Thymus (tissue), 11 donors: ENCODE measurements around the gene DACT3. TPM values are rescaled to one million over a fixed set of nuclear protein-coding genes. Genes with fewer than 3 reads are reported as not detected.
A peak's percentile ranks its signal among the peaks of the same experiment; 100 is the strongest.

Experiments
- DNase-seq, 9 donors: peaks; one replicate each; pipeline ENCODE4 v3.0.0-alpha.2; 2013; ENCODE audit warnings: low spot score in 9 of 9, low read depth in 6 of 9, missing footprints in 1 of 9
- H3K27ac ChIP-seq, 2 donors: one replicate each; pipeline ENCODE4 v1.5.1; 2013; ENCODE audit warnings: control low read depth in 1 of 2, low read depth in 1 of 2, low read length in 1 of 2, mild to moderate bottlenecking in 1 of 2, moderate library complexity in 1 of 2
- H3K27me3 ChIP-seq, 2 donors: one replicate each; pipeline ENCODE4 v1.5.1; 2013; ENCODE audit warnings: low read length in 1 of 2; ENCODE audit not compliant: control insufficient read depth in 2 of 2, insufficient read depth in 1 of 2
- H3K36me3 ChIP-seq, 2 donors: one replicate each; pipeline ENCODE4 v1.5.1; 2013; ENCODE audit warnings: low read length in 1 of 2, mild to moderate bottlenecking in 1 of 2, moderate library complexity in 1 of 2; ENCODE audit not compliant: control insufficient read depth in 2 of 2, insufficient read depth in 2 of 2
- H3K4me1 ChIP-seq, 2 donors: one replicate each; pipeline ENCODE4 v1.5.1; 2013; ENCODE audit warnings: low read length in 2 of 2; ENCODE audit not compliant: control insufficient read depth in 2 of 2, insufficient read depth in 2 of 2
- H3K4me3 ChIP-seq, 2 donors: one replicate each; pipeline ENCODE4 v1.5.1; 2013; ENCODE audit warnings: low read length in 2 of 2, control low read depth in 1 of 2, mild to moderate bottlenecking in 1 of 2
- H3K9me3 ChIP-seq, 2 donors: one replicate each; pipeline ENCODE4 v1.5.1; 2013; ENCODE audit warnings: low read length in 1 of 2, mild to moderate bottlenecking in 1 of 2; ENCODE audit not compliant: control insufficient read depth in 2 of 2, insufficient read depth in 1 of 2
- WGBS: extraction: QIAGEN DNeasy Blood & Tissue Kit; methylation state at CpG from one replicate; pipeline ENCODE4 v1.1.7; 2013; 5-methylcytosine and 5-hydroxymethylcytosine counted together
- polyA plus RNA-seq: library from polyadenylated mRNA; stranded (reverse); fragments of 200-250 nt; gene quantifications from one replicate; pipeline ENCODE4 v1.2.3, GENCODE V29; 2013
- total RNA-seq: library from RNA; stranded (reverse); fragments of 120-200 nt; gene quantifications from one replicate; pipeline ENCODE4 v1.2.4, GENCODE V29; 2013
- donor health status: healthy.

Gene DACT3
- total and polyA plus RNA-seq, 2 donors, result 1.2 to 3.4 TPM

DNA sequence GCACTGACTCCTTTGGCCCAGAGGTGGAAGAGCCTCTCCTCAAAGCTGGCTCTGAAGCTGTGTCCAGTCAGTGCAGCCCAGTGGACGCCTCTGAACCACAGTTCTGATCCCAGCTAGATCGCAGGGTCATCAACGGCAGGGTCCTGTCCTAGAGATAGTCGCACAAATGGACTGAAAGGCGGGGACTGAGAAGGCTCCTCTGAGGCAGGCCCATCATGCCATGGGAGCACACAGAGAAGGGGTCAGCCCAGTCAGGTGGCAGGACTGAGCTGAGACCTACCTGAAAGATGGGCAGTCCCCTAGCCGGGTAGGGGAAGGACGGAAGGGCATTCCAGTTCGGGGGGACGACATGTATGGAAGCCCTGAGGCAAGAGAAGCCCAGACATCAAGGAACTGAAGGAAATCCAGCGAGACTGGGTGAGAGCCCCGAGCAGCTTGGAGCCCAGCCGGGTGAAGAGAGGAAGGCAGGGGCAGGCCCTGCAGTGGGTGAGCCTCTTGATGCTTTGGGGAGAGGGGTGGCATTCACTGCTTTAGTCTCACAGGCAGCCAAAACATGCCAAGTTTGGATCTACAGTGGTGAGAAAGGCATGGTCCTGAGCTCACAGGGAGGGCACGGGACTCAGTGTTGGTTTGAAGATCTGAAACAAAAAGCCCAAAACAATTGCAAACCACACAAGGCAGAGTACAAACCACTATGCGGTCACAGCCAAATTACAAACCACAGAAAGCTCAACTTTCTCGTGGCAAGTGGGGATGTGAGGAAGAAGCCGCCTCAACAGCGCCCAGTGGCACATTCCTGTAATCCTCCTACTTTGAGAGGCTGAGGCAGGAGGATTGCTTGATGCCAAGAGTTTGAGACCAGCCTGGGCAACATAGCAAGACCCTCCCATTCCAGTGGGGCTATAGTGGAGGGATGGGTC is 49.9 kb downstream of the DACT3 start:
- Histone ChIP-seq H3K4me3 (no peak overlapping the region), H3K9me3 (peaks cover 0 to 2% of the 10 kb centered on the region in 2 donors), H3K27me3 (no peaks in the 10 kb centered on the region), H3K36me3 (peaks cover 43 to 46% of the 10 kb centered on the region in 2 donors), H3K27ac (peak overlapping the region; percentile 38 to 67), H3K4me1 (peaks cover 25 to 56% of the 10 kb centered on the region in 2 donors)
- WGBS, result 53% methylated on average over 17 of the region's 17 CpGs
- DNase-seq, result peak in 2 of 9 donors; percentile 55 to 72

GRCh38 chr19:46610413-46610775 is 50.6 kb downstream of the DACT3 start:
- peaks cover 25 to 51% of the 10 kb centered on the region in 2 donors for H3K4me1 ChIP-seq
- WGBS, result 77% methylated on average over 5 of the region's 5 CpGs
- H3K36me3 ChIP-seq, result peaks cover 50 to 53% of the 10 kb centered on the region in 2 donors
- H3K4me3 ChIP-seq, result no peak overlapping the region
- peaks cover 0 to 2% of the 10 kb centered on the region in 2 donors for H3K9me3 ChIP-seq
- no peak for DNase-seq
- H3K27ac ChIP-seq, result no peak overlapping the region
- no peaks in the 10 kb centered on the region for H3K27me3 ChIP-seq

- peaks cover 56 to 59% of the 10 kb centered on the region in 2 donors for H3K36me3 ChIP-seq
- 95% methylated on average over 30 of the region's 30 CpGs for WGBS
- peaks cover 25 to 48% of the 10 kb centered on the region in 2 donors for H3K4me1 ChIP-seq
Observed at GRCh38 chr19:46609511-46610412, 51.2 kb downstream of the DACT3 start.

DNA sequence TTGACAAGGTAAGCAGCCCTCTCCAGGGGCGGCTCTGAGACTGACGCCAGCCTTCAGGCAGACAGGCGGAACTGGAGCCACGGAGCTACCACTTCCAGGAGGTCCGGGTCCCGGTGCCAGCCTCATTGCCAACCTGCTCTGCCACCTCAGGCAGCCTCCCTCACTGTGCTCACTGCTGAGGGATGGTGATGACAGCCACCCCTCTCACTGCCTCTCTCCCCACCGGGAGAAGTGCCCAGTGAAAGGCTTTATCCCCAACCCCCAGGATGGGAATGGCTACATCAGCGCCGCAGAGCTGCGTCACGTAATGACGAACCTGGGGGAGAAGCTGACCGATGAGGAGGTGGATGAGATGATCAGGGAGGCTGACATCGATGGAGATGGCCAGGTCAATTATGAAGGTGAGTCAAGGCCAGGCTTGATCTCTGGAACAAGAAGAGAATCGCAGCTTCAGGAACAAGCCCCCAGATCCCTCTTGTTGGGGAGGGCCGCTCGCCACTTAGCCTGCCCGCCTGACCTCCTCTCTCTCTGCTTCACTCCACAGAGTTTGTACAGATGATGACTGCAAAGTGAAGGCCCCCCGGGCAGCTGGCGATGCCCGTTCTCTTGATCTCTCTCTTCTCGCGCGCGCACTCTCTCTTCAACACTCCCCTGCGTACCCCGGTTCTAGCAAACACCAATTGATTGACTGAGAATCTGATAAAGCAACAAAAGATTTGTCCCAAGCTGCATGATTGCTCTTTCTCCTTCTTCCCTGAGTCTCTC is 52.2 kb downstream of the DACT3 start:
- Histone ChIP-seq H3K9me3 (peaks cover 0 to 2% of the 10 kb centered on the region in 2 donors), H3K27me3 (no peaks in the 10 kb centered on the region), H3K36me3 (peaks cover 57 to 69% of the 10 kb centered on the region in 2 donors), H3K4me1 (peaks cover 22 to 43% of the 10 kb centered on the region in 2 donors), H3K4me3 (no peak overlapping the region), H3K27ac (no peak overlapping the region)
- 99% methylated on average over 27 of the region's 27 CpGs for WGBS
- no peak for DNase-seq

More at GRCh38 chr19:46609511-46610412, 51.2 kb downstream of the DACT3 start:
- H3K27ac ChIP-seq, result no peak overlapping the region
- peaks cover 0 to 2% of the 10 kb centered on the region in 2 donors for H3K9me3 ChIP-seq
- H3K27me3 ChIP-seq, result no peaks in the 10 kb centered on the region
- no peak overlapping the region for H3K4me3 ChIP-seq
- DNase-seq, result no peak

DNA sequence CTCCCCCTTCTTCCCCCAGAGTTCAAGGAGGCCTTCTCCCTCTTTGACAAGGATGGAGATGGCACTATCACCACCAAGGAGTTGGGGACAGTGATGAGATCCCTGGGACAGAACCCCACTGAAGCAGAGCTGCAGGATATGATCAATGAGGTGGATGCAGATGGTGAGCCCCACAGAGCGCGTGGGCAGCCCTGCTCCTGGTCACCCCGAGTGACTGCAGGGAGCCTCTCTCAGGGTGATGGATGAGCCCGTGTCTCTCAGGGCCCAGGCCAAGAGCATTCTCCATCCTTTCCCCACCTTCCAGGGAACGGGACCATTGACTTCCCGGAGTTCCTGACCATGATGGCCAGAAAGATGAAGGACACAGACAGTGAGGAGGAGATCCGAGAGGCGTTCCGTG is 52.8 kb downstream of the DACT3 start:
- H3K4me1 ChIP-seq, result peaks cover 25 to 46% of the 10 kb centered on the region in 2 donors
- 98% methylated on average over 9 of the region's 9 CpGs for WGBS

GRCh38 chr19:46607448-46607841 is 53.5 kb downstream of the DACT3 start:
- 98% methylated on average over 12 of the region's 12 CpGs for WGBS

More for the DNA sequence above, 52.8 kb downstream of the DACT3 start:
- Histone ChIP-seq H3K9me3 (peaks cover 0 to 2% of the 10 kb centered on the region in 2 donors), H3K27ac (no peak overlapping the region), H3K36me3 (peaks cover 57 to 70% of the 10 kb centered on the region in 2 donors), H3K27me3 (no peaks in the 10 kb centered on the region), H3K4me3 (no peak overlapping the region)
- no peak for DNase-seq

DNA sequence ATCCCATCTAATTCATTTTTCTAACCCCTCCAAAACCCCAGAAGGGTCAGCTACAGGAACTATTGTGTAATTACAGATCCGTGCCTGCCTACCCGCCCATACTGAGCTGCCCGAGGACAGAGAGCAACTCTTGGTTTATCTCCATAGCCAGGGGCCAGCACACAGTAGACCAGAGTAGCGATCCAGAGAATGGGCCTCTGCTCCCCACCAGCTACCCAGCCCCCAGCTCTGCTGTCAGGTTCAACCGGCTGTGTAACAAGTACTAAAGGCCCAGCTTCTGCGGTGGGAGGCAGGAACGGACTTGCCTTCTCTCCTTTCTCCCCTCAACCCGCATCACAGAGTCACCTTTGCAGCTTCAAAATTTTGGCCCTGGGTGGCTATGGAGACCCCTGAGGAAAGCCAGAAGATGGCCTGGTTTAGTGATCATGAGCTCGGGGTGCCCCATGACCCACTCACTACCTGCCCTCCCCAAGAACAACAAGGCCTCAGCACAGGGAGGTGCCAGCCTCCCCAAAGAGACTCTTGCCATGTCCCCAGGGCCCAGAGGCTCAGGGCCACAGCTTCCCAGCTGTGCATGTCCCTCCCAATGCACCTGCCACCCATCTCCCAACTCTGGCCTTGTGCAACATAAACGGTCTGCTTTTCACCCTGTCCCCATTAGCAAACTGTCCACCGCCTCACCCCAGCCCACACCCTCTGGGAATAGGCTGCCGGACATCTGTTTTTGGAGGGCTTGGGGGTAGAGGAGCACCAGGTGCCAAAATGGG is 54.1 kb downstream of the DACT3 start:
- Histone ChIP-seq H3K27me3 (no peaks in the 10 kb centered on the region), H3K36me3 (peaks cover 57 to 75% of the 10 kb centered on the region in 2 donors), H3K9me3 (peaks cover 0 to 2% of the 10 kb centered on the region in 2 donors), H3K4me1 (peaks cover 27 to 46% of the 10 kb centered on the region in 2 donors), H3K4me3 (no peak overlapping the region), H3K27ac (no peak overlapping the region)
- WGBS, result 98% methylated on average over 12 of the region's 12 CpGs
- DNase-seq, result no peak

More at GRCh38 chr19:46607448-46607841, 53.5 kb downstream of the DACT3 start:
- DNase-seq, result no peak
- no peak overlapping the region for H3K4me3 ChIP-seq
- no peak overlapping the region for H3K27ac ChIP-seq
- H3K36me3 ChIP-seq, result peaks cover 57 to 75% of the 10 kb centered on the region in 2 donors
- peaks cover 29 to 47% of the 10 kb centered on the region in 2 donors for H3K4me1 ChIP-seq
- peaks cover 0 to 2% of the 10 kb centered on the region in 2 donors for H3K9me3 ChIP-seq
- H3K27me3 ChIP-seq, result no peaks in the 10 kb centered on the region

GRCh38 chr19:46606019-46606418 is 55.0 kb downstream of the DACT3 start:
- 95% methylated on average over 11 of the region's 11 CpGs for WGBS
- peaks cover 57 to 75% of the 10 kb centered on the region in 2 donors for H3K36me3 ChIP-seq
- H3K27ac ChIP-seq, result no peak overlapping the region
- no peak overlapping the region for H3K4me3 ChIP-seq
- H3K9me3 ChIP-seq, result peaks cover 0 to 2% of the 10 kb centered on the region in 2 donors
- DNase-seq, result no peak
- no peaks in the 10 kb centered on the region for H3K27me3 ChIP-seq
- peaks cover 19 to 38% of the 10 kb centered on the region in 2 donors for H3K4me1 ChIP-seq
